CD14-positive monocyte (primary cell): ENCODE data around the gene COL24A1. TPM values are rescaled to one million over a fixed set of nuclear protein-coding genes. Genes with fewer than 3 reads are reported as not detected.

Experiments
- DNase-seq, 3 donors: peaks; one replicate each; pipeline ENCODE4 v3.0.0-alpha.2; 2011 to 2022
- H2AFZ ChIP-seq: 2 replicates; pipeline ENCODE4 v1.6.0; 2012; ENCODE audit warnings: mild to moderate bottlenecking, low read depth, low read length, inconsistent platforms; ENCODE audit not compliant: insufficient read depth, poor library complexity, severe bottlenecking
- H3K27ac ChIP-seq, 2 donors: 1 replicate in 1 of 2; 2 replicates in 1 of 2; pipeline ENCODE4 v1.5.1; 2012 to 2013; ENCODE audit warnings: low read length in 2 of 2, control low read depth in 1 of 2, inconsistent platforms in 1 of 2, low read depth in 1 of 2, mild to moderate bottlenecking in 1 of 2
- H3K27me3 ChIP-seq, 2 donors: one replicate each; pipeline versions ENCODE4 v1.6.0 to v1.6.1; 2011 to 2013; ENCODE audit warnings: low read length in 2 of 2; ENCODE audit not compliant: control insufficient read depth in 2 of 2, insufficient read depth in 2 of 2
- H3K36me3 ChIP-seq, 2 donors: replicated peaks in 1 of 2; 1 replicate in 1 of 2; 2 replicates in 1 of 2; pipeline versions ENCODE4 v1.5.1 to v1.6.1; 2012 to 2013; ENCODE audit warnings: low read length in 2 of 2, control low read depth in 1 of 2, inconsistent platforms in 1 of 2, mild to moderate bottlenecking in 1 of 2; ENCODE audit not compliant: insufficient read depth in 2 of 2, control insufficient read depth in 1 of 2
- H3K4me1 ChIP-seq, 2 donors: 1 replicate in 1 of 2; 2 replicates in 1 of 2; pipeline versions ENCODE4 v1.5.1 to v1.6.1; 2012 to 2013; ENCODE audit warnings: low read length in 2 of 2, control low read depth in 1 of 2, inconsistent platforms in 1 of 2, mild to moderate bottlenecking in 1 of 2, moderate library complexity in 1 of 2; ENCODE audit not compliant: insufficient read depth in 2 of 2, control insufficient read depth in 1 of 2
- H3K4me2 ChIP-seq: replicated peaks from 2 replicates; pipeline ENCODE3; 2012; ENCODE audit warnings: low read length, moderate library complexity, mild to moderate bottlenecking; ENCODE audit not compliant: poor library complexity, severe bottlenecking; ENCODE audit errors: extremely low read depth
- H3K4me3 ChIP-seq, 3 experiments: fragments of 200-600 bp in 1 of 3; sonication (generic) in 1 of 3; replicated peaks in 1 of 3; 1 replicate in 2 of 3; 2 replicates in 1 of 3; pipeline ENCODE4 v1.5.1; 2011 to 2013; ENCODE audit warnings: low read length in 3 of 3, mild to moderate bottlenecking in 3 of 3, control low read depth in 2 of 3, low read depth in 2 of 3, inconsistent platforms in 1 of 3, moderate library complexity in 1 of 3
- H3K79me2 ChIP-seq: 2 replicates; pipeline ENCODE4 v1.6.0; 2012; ENCODE audit warnings: mild to moderate bottlenecking, control low read depth, inconsistent platforms, low read length, moderate library complexity; ENCODE audit not compliant: insufficient read depth
- H3K9ac ChIP-seq: 2 replicates; pipeline ENCODE4 v1.6.0; 2017; ENCODE audit warnings: low read length, mild to moderate bottlenecking; ENCODE audit not compliant: insufficient read depth, poor library complexity, severe bottlenecking
- H3K9me3 ChIP-seq, 2 donors: replicated peaks in 1 of 2; 1 replicate in 1 of 2; 2 replicates in 1 of 2; pipeline versions ENCODE4 v1.5.1 to v1.6.1; 2012 to 2013; ENCODE audit warnings: low read length in 2 of 2, control low read depth in 1 of 2; ENCODE audit not compliant: control insufficient read depth in 1 of 2, insufficient read depth in 1 of 2
- H4K20me1 ChIP-seq: 2 replicates; pipeline ENCODE4 v1.6.0; 2012; ENCODE audit warnings: mild to moderate bottlenecking, low read length, control low read depth, moderate library complexity; ENCODE audit not compliant: insufficient read depth
- H3K27ac Mint-ChIP-seq, 7 donors: one replicate each; pipeline ENCODE4 v1.8.0; 2020; ENCODE audit warnings: mild to moderate bottlenecking in 7 of 7, mixed read lengths in 7 of 7, moderate library complexity in 6 of 7, inconsistent platforms in 2 of 7
- H3K27me3 Mint-ChIP-seq, 3 donors: one replicate each; pipeline ENCODE4 v1.8.0; 2021 to 2022; ENCODE audit warnings: low read depth in 3 of 3, mild to moderate bottlenecking in 3 of 3, mixed read lengths in 3 of 3, moderate library complexity in 3 of 3, inconsistent platforms in 1 of 3
- H3K36me3 Mint-ChIP-seq, 2 donors: one replicate each; pipeline ENCODE4 v1.8.0; 2020; ENCODE audit warnings: mixed read lengths in 2 of 2, inconsistent platforms in 1 of 2, mild to moderate bottlenecking in 1 of 2
- H3K4me1 Mint-ChIP-seq: one replicate; pipeline ENCODE4 v1.8.0; 2020; ENCODE audit warnings: mild to moderate bottlenecking, mixed read lengths
- H3K4me3 Mint-ChIP-seq, 2 donors: one replicate each; pipeline ENCODE4 v1.8.0; 2020; ENCODE audit warnings: mild to moderate bottlenecking in 2 of 2, mixed read lengths in 2 of 2, moderate library complexity in 1 of 2
- H3K9me3 Mint-ChIP-seq, 7 donors: one replicate each; pipeline ENCODE4 v1.8.0; 2020 to 2022; ENCODE audit warnings: mixed read lengths in 7 of 7, mild to moderate bottlenecking in 6 of 7, moderate library complexity in 6 of 7, inconsistent platforms in 2 of 7
- CTCF ChIP-seq: fragments of 200-600 bp; IDR thresholded peaks from one replicate; pipeline ENCODE4 v1.8.0; 2022; ENCODE audit warnings: antibody characterized with exemption, mild to moderate bottlenecking
- WGBS: methylation state at CpG from one replicate; pipeline ENCODE4 v1.1.5; 2013; ENCODE audit warnings: missing lambda C conversion rate; ENCODE audit not compliant: insufficient coverage; 5-methylcytosine and 5-hydroxymethylcytosine counted together
- intact Hi-C, 2 donors: fragments of 100-400 bp; cut with micrococcal nuclease; formaldehyde crosslinking; loops; one replicate each; pipeline versions ENCODE4 v1.15.0 to v1.15.1; 2023
- polyA plus RNA-seq, 3 donors: library from polyadenylated mRNA; depleted of rRNA in 1 of 3; unstranded in 2 of 3; stranded (reverse) in 1 of 3; fragments of 300-500 nt in 2 of 3; fragments of >200 nt in 1 of 3; fragmentation: Illumina TruSeq in 2 of 3; gene quantifications; 1 replicate in 2 of 3; 2 replicates in 1 of 3; pipeline ENCODE4 v1.2.3, GENCODE V29; 2012 to 2021

COL24A1 gene
- polyA plus RNA-seq, 3 donors, result 0.05 to 0.13 TPM; not detected in 1

GRCh38 chr1:86035101-86035500 is 121.5 kb downstream of the COL24A1 start:
- no peak overlapping the region for H3K27ac ChIP-seq
- H3K36me3 ChIP-seq, result no peaks in the 10 kb centered on the region
- no peaks in the 10 kb centered on the region for H3K79me2 ChIP-seq
- Mint-ChIP-seq H3K9me3 (no peaks in the 10 kb centered on the region), H3K27ac (no peak overlapping the region), H3K36me3 (no peaks in the 10 kb centered on the region), H3K4me1 (no peaks in the 10 kb centered on the region), H3K4me3 (no peak overlapping the region), H3K27me3 (no peaks in the 10 kb centered on the region)
- H3K4me3 ChIP-seq, result no peak overlapping the region
- intact Hi-C loops, result no loop called here
- H3K27me3 ChIP-seq, result no peaks in the 10 kb centered on the region
- WGBS, result no CpG with 5 or more reads among the region's 1 CpG
- no peak for TF ChIP-seq CTCF
- H3K9ac ChIP-seq, result no peak overlapping the region
- H3K4me1 ChIP-seq, result no peaks in the 10 kb centered on the region
- DNase-seq, result no peak
- no peak overlapping the region for H3K4me2 ChIP-seq
- H4K20me1 ChIP-seq, result no peaks in the 10 kb centered on the region
- H3K9me3 ChIP-seq, result no peaks in the 10 kb centered on the region
- H2AFZ ChIP-seq, result no peak overlapping the region

GRCh38 chr1:86030180-86030579 is 126.4 kb downstream of the COL24A1 start:
- H2AFZ ChIP-seq, result no peak overlapping the region
- Mint-ChIP-seq H3K27ac (no peak overlapping the region), H3K36me3 (peaks cover 0 to 2% of the 10 kb centered on the region in 2 donors), H3K9me3 (peaks cover 0 to 12% (median 3%) of the 10 kb centered on the region in 7 donors), H3K4me1 (no peaks in the 10 kb centered on the region), H3K4me3 (no peak overlapping the region), H3K27me3 (no peaks in the 10 kb centered on the region)
- H3K9me3 ChIP-seq, result peaks cover 0 to 10% of the 10 kb centered on the region in 2 donors
- no peak overlapping the region for H3K27ac ChIP-seq
- no peak overlapping the region for H3K4me2 ChIP-seq
- no peaks in the 10 kb centered on the region for H3K36me3 ChIP-seq
- H3K27me3 ChIP-seq, result no peaks in the 10 kb centered on the region
- no peaks in the 10 kb centered on the region for H3K79me2 ChIP-seq
- no peak for TF ChIP-seq CTCF
- no CpG with 5 or more reads among the region's 1 CpG for WGBS
- intact Hi-C loops, result no loop called here
- no peak overlapping the region for H3K9ac ChIP-seq
- H3K4me1 ChIP-seq, result no peaks in the 10 kb centered on the region
- H4K20me1 ChIP-seq, result no peaks in the 10 kb centered on the region
- no peak overlapping the region for H3K4me3 ChIP-seq
- no peak for DNase-seq
